WERI-Rb-1 (cell line): Measurements from ENCODE around the gene PGAM4.

Experiments
- DNase-seq: peaks from one replicate; pipeline ENCODE4 v3.0.0-alpha.2; 2020
- H3K27ac ChIP-seq: fragments of 250-450 bp; sonication (Bioruptor Pico); 2 replicates; pipeline ENCODE4 v1.5.1; 2020; ENCODE audit warnings: mild to moderate bottlenecking, moderate library complexity
- H3K27me3 ChIP-seq: fragments of 250-450 bp; sonication (Bioruptor Pico); 2 replicates; pipeline ENCODE4 v1.5.1; 2021; ENCODE audit warnings: mild to moderate bottlenecking, low read depth, moderate library complexity; ENCODE audit not compliant: insufficient read depth, severe bottlenecking
- H3K36me3 ChIP-seq: fragments of 250-450 bp; sonication (Bioruptor Pico); 2 replicates; pipeline ENCODE4 v1.5.1; 2020; ENCODE audit warnings: mild to moderate bottlenecking, moderate library complexity
- H3K4me3 ChIP-seq: 2 replicates; pipeline ENCODE4 v1.5.1; 2011; ENCODE audit warnings: low read depth, mild to moderate bottlenecking, control low read depth, low read length
- H3K9me3 ChIP-seq: fragments of 250-450 bp; sonication (Bioruptor Pico); 2 replicates; pipeline ENCODE4 v1.5.1; 2021; ENCODE audit warnings: mild to moderate bottlenecking, moderate library complexity; ENCODE audit not compliant: severe bottlenecking
- TF ChIP-seq, protein P1 (sequence below): IDR thresholded peaks from 2 replicates; pipeline ENCODE4 v1.5.1; 2011; ENCODE audit warnings: low read depth, mild to moderate bottlenecking, control low read depth, inconsistent platforms, low read length

Gene PGAM4

DNA sequence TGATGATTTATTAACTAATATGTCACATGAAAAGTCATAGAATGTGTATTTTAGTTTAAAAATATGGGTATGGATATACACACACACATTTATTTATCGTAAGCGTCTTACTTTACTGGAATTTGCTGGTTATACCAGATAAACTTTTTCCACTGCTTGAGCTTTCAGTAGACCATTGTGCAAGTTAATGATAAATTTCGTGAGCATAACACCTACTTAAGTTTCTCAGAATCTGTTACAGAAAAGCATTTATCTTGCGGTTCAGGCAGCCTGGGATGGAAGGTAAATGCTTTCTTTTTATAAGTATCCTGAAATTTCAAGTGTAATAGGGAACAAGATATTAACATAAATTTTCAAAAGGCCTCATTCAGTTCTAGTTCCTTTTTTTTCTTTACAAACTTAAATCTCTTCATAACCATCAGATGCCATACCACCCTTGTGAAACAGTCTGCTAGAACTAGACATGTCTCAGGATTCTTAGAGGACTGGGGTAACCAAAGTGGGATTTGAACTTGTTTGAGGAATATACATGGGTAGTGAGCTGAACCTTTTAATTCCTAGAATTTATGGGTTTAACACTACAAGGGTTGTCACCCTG is 31.3 kb downstream of the PGAM4 start:
- peaks cover under 1% of the 10 kb centered on the region for H3K9me3 ChIP-seq
- DNase-seq = no peak
- no peaks in the 10 kb centered on the region for H3K27me3 ChIP-seq
- no peak overlapping the region for H3K27ac ChIP-seq
- H3K36me3 ChIP-seq = no peaks in the 10 kb centered on the region
- TF ChIP-seq, protein P1, sequence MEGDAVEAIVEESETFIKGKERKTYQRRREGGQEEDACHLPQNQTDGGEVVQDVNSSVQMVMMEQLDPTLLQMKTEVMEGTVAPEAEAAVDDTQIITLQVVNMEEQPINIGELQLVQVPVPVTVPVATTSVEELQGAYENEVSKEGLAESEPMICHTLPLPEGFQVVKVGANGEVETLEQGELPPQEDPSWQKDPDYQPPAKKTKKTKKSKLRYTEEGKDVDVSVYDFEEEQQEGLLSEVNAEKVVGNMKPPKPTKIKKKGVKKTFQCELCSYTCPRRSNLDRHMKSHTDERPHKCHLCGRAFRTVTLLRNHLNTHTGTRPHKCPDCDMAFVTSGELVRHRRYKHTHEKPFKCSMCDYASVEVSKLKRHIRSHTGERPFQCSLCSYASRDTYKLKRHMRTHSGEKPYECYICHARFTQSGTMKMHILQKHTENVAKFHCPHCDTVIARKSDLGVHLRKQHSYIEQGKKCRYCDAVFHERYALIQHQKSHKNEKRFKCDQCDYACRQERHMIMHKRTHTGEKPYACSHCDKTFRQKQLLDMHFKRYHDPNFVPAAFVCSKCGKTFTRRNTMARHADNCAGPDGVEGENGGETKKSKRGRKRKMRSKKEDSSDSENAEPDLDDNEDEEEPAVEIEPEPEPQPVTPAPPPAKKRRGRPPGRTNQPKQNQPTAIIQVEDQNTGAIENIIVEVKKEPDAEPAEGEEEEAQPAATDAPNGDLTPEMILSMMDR = no peak
- no peak overlapping the region for H3K4me3 ChIP-seq

DNA sequence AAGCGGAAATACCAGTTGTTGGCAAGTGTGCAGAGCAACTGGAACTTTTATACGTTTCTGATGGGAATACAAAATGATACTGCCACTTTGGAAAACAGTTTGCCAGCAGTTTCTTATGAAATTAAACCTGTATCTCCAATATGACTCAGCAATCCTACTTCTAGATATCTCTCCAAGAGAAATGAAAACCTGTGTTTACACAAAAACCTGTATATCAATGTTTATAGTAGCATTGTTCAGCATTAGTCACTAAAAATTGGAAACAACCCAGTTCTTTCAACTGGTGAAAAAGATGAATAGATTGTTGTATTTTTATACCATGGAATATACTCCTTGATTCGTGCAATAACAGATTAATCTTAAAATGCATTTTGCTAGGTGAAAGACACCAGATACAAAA is 32.1 kb downstream of the PGAM4 start:
- no peaks in the 10 kb centered on the region for H3K27me3 ChIP-seq
- peaks cover 3% of the 10 kb centered on the region for H3K9me3 ChIP-seq
- H3K36me3 ChIP-seq = no peaks in the 10 kb centered on the region
- TF ChIP-seq, protein P1 = no peak
- H3K27ac ChIP-seq = no peak overlapping the region
- DNase-seq = no peak
- H3K4me3 ChIP-seq = no peak overlapping the region

DNA sequence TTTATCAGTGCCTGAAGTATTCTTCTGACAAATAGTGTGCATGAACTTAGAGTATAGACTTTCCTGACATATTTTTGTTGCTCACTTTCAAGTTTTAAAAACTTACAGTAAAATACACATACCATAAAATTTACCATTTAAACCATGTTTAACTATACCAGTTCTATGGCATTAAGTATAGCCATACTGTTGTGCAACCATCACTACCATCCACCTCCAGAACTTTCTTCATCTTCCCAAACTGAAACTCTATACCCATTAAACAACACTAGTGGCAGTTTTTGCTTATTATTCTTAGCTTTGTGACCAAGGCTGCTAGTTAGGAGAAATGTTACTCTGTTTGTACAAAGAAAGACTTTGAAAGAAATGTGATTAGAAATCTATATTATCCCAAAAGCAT is 33.1 kb downstream of the PGAM4 start:
- DNase-seq = no peak
- Histone ChIP-seq H3K27ac (no peak overlapping the region), H3K36me3 (no peaks in the 10 kb centered on the region), H3K27me3 (no peaks in the 10 kb centered on the region), H3K4me3 (no peak overlapping the region), H3K9me3 (peaks cover 3% of the 10 kb centered on the region)
- TF ChIP-seq, protein P1 = no peak

DNA sequence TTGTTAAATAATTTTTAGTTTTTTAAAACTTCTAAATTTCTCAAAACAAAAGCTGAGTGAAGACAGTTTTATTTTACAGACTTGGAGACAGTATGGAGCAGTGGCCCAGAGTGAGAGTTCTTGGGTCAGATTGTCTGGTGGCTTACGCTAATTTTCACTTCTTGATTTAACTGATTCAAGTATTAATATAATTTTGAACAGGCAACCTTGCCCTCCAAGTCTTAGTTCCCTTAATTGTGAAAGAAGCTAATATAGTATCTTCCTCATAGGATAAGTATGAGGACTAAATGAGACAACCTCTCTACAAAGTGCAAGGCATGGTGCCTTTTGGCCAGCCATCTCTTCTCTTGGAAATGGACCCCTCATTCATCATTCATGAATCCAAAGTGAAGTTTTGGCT is 33.6 kb downstream of the PGAM4 start:
- Histone ChIP-seq H3K9me3 (peaks cover 3% of the 10 kb centered on the region), H3K4me3 (no peak overlapping the region), H3K27ac (no peak overlapping the region), H3K36me3 (no peaks in the 10 kb centered on the region), H3K27me3 (no peaks in the 10 kb centered on the region)
- DNase-seq = no peak
- TF ChIP-seq, protein P1 = no peak

DNA sequence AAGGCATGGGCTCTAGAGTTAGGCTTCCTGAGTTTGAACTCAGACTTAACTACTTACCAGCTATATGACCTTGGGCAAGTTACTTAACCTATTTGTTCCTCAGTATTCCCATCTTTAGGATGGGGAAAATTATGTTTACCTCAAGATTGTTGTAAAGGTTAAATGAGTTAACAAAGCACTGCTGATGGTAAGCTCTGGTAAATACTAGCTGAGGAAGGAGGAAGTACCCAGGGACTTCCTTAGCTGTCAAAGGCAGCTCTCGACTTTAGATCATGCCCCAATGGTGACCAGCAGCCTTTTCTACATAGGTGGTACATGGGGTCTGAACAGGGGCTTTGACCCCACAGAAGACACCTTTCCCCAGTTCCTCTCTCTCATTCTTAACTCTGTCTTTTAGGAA is 38.9 kb downstream of the PGAM4 start:
- peaks cover 3% of the 10 kb centered on the region for H3K27me3 ChIP-seq
- H3K9me3 ChIP-seq = peaks cover 3% of the 10 kb centered on the region
- H3K4me3 ChIP-seq = no peak overlapping the region
- H3K36me3 ChIP-seq = no peaks in the 10 kb centered on the region
- no peak overlapping the region for H3K27ac ChIP-seq
- TF ChIP-seq, protein P1 = no peak
- DNase-seq = no peak

DNA sequence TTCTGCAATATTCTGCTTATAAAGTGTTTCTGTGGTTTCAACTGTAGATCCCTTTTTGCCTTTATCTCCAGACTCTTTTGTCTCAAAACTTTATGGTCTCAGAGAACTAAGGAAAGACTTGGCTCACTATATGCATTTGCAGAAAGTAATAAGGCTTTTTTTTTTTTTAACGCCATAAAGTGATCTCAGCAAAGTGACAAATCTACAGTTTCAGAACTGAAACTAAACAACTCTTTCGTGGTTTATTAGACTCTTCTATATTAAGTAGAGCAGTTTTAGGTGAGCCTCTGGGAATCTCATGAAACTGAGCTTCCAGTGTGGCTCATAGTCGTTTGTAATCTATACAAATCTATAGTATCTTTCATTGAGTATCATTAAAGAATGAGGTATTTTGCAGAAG is 43.7 kb downstream of the PGAM4 start:
- Histone ChIP-seq H3K27me3 (peaks cover 3% of the 10 kb centered on the region), H3K9me3 (no peaks in the 10 kb centered on the region), H3K4me3 (no peak overlapping the region), H3K27ac (no peak overlapping the region), H3K36me3 (no peaks in the 10 kb centered on the region)
- no peak for DNase-seq
- TF ChIP-seq, protein P1 = no peak
